Measurements from ENCODE around the gene CSTB.

CSTB gene

GRCh38 chr21:43745772-43746517, 30.2 kb downstream of the CSTB start:
- POLR2A ChIA-PET, result no interaction called here
- no peaks in the 10 kb centered on the region for H3K4me1 ChIP-seq (ENCODE audit: control insufficient read depth, insufficient read depth, low read length)
- H3K9me3 ChIP-seq (ENCODE audit: control insufficient read depth, insufficient read depth, low read depth, low read length), result no peaks in the 10 kb centered on the region
- H3K36me3 ChIP-seq (ENCODE audit: control insufficient read depth in 2 of 2, insufficient read depth in 1 of 2, low read length in 2 of 2), result peaks cover 20 to 71% of the 10 kb centered on the region in 2 experiments
- TF ChIP-seq ZNF394 (tag by site-specific recombination; IDR thresholded peaks at IDR 0.05; ENCODE audit: borderline replicate concordance) (no peak), ZNF121 (tag by site-specific recombination; IDR thresholded peaks at IDR 0.05) (peak; percentile 87)
- CTCF ChIA-PET, result interaction anchor here (0.6 to 0.9 kb wide), 4 partner anchors 17 to 885 kb away, joined by 3 read pairs; no protein-coding TSS in a partner anchor
- no peak overlapping the region for H3K27ac ChIP-seq (ENCODE audit: extremely low read depth, low read depth, low read length)
- H3K4me3 ChIP-seq (ENCODE audit: low read depth, low read length), result no peak overlapping the region

GRCh38 chr21:43744725-43745124, 31.4 kb downstream of the CSTB start:
- Histone ChIP-seq H3K4me1 (ENCODE audit: control insufficient read depth, insufficient read depth, low read length) (no peaks in the 10 kb centered on the region), H3K36me3 (ENCODE audit: control insufficient read depth in 2 of 2, insufficient read depth in 1 of 2, low read length in 2 of 2) (peaks cover 20 to 59% of the 10 kb centered on the region in 2 experiments), H3K4me3 (ENCODE audit: low read depth, low read length) (no peak overlapping the region), H3K27ac (ENCODE audit: extremely low read depth, low read depth, low read length) (no peak overlapping the region), H3K9me3 (ENCODE audit: control insufficient read depth, insufficient read depth, low read depth, low read length) (no peaks in the 10 kb centered on the region)
- ChIA-PET POLR2A (no interaction called here), CTCF (no interaction called here)
- TF ChIP-seq GLI4 (tag by site-specific recombination; IDR thresholded peaks at IDR 0.05) (no peak), GLI2 (tag by site-specific recombination; IDR thresholded peaks at IDR 0.05; ENCODE audit: borderline replicate concordance, low read depth) (no peak), ZNF513 (tag by site-specific recombination; IDR thresholded peaks at IDR 0.05) (no peak), ZNF157 (tag by site-specific recombination; IDR thresholded peaks at IDR 0.05) (no peak), ZNF138 (tag by site-specific recombination; IDR thresholded peaks at IDR 0.05; ENCODE audit: borderline replicate concordance) (no peak), ZNF133 (tag by site-specific recombination; IDR thresholded peaks at IDR 0.05) (no peak), ZFP69B (tag by site-specific recombination; IDR thresholded peaks at IDR 0.05) (no peak), ZNF596 (tag by site-specific recombination; IDR thresholded peaks at IDR 0.05) (no peak), ZNF140 (tag by site-specific recombination; IDR thresholded peaks at IDR 0.05) (peak; percentile 55; the same call in 1 of the 2 replicates), ZNF580 (tag by site-specific recombination; IDR thresholded peaks at IDR 0.05) (no peak), ZNF146 (tag by site-specific recombination; IDR thresholded peaks at IDR 0.05) (peak; percentile 94)

GRCh38 chr21:43743947-43744346, 32.2 kb downstream of the CSTB start:
- Histone ChIP-seq H3K9me3 (ENCODE audit: control insufficient read depth, insufficient read depth, low read depth, low read length) (no peaks in the 10 kb centered on the region), H3K36me3 (ENCODE audit: control insufficient read depth in 2 of 2, insufficient read depth in 1 of 2, low read length in 2 of 2) (peaks cover 20 to 54% of the 10 kb centered on the region in 2 experiments), H3K4me3 (ENCODE audit: low read depth, low read length) (no peak overlapping the region), H3K27ac (ENCODE audit: extremely low read depth, low read depth, low read length) (no peak overlapping the region), H3K4me1 (ENCODE audit: control insufficient read depth, insufficient read depth, low read length) (no peaks in the 10 kb centered on the region)
- ChIA-PET CTCF (no interaction called here), POLR2A (no interaction called here)
- no peak for TF ChIP-seq ZBTB7A (tag by site-specific recombination; IDR thresholded peaks at IDR 0.05; ENCODE audit: low read depth)
- TF ChIP-seq KLF17 (tag by site-specific recombination; IDR thresholded peaks at IDR 0.05), result peak; percentile 97
- TF ChIP-seq ZBTB8A (tag by site-specific recombination; IDR thresholded peaks at IDR 0.05), result no peak
- TF ChIP-seq ZNF2 (tag by site-specific recombination; IDR thresholded peaks at IDR 0.05), result no peak
- no peak for TF ChIP-seq ZFP3 (tag by site-specific recombination; IDR thresholded peaks at IDR 0.05; ENCODE audit: low read depth)
- no peak for TF ChIP-seq ZNF701 (tag by site-specific recombination; IDR thresholded peaks at IDR 0.05)
- TF ChIP-seq KLF8 (tag by site-specific recombination; IDR thresholded peaks at IDR 0.05), result peak; percentile 55; the same call in 1 of the 2 replicates
- TF ChIP-seq KLF1 (tag by site-specific recombination; IDR thresholded peaks at IDR 0.05), result peak; percentile 97
